CD4-positive, alpha-beta T cell (primary cell): ENCODE data around the gene PHLDA2. TPM values are rescaled to one million over a fixed set of nuclear protein-coding genes. Genes with fewer than 3 reads are reported as not detected.

Experiments
- ATAC-seq: fragments of 200-7000 bp; cut with Tn5 transposase; one replicate; pipeline ENCODE4 v1.10.0; 2022; ENCODE audit warnings: mild to moderate bottlenecking; ENCODE audit not compliant: poor library complexity
- CTCF ChIA-PET: fragments of 350-600 bp; sonication (Branson Sonifier 250); formaldehyde crosslinking; loops from one replicate; lab custom pipeline; 2021; ENCODE audit warnings: antibody characterized with exemption, inconsistent platforms; lab: Charles Lee
- POLR2A ChIA-PET: fragments of 350-600 bp; sonication (Branson Sonifier 250); formaldehyde crosslinking; loops from one replicate; lab custom pipeline; 2021; ENCODE audit warnings: antibody characterized with exemption, inconsistent platforms; lab: Charles Lee
- DNase-seq, 14 experiments: peaks; one replicate each; pipeline ENCODE4 v3.0.0-alpha.2; 2013 to 2020; ENCODE audit warnings: mixed read lengths in 2 of 14
- H3K27ac ChIP-seq, 2 donors: one replicate each; pipeline versions ENCODE4 v1.5.1 to v1.7.0; 2013; ENCODE audit warnings: low read length in 2 of 2, low read depth in 1 of 2, mild to moderate bottlenecking in 1 of 2
- H3K27me3 ChIP-seq, 2 experiments: 1 replicate in 1 of 2; 2 replicates in 1 of 2; pipeline versions ENCODE4 v1.6.1 to v1.7.0; 2013; ENCODE audit warnings: low read length in 2 of 2, control low read depth in 1 of 2, mild to moderate bottlenecking in 1 of 2, moderate library complexity in 1 of 2; ENCODE audit not compliant: insufficient read depth in 2 of 2, control insufficient read depth in 1 of 2
- H3K36me3 ChIP-seq: one replicate; pipeline ENCODE4 v1.6.1; 2013; ENCODE audit warnings: low read length, control low read depth; ENCODE audit not compliant: insufficient read depth
- H3K4me1 ChIP-seq: one replicate; pipeline ENCODE4 v1.6.1; 2013; ENCODE audit warnings: low read length, control low read depth; ENCODE audit not compliant: insufficient read depth
- H3K4me3 ChIP-seq: one replicate; pipeline ENCODE4 v1.5.1; 2013; ENCODE audit warnings: mild to moderate bottlenecking, low read length, moderate library complexity
- H3K9me3 ChIP-seq, 2 experiments: 1 replicate in 1 of 2; 2 replicates in 1 of 2; pipeline versions ENCODE4 v1.6.1 to v1.7.0; 2013; ENCODE audit warnings: low read length in 2 of 2, mild to moderate bottlenecking in 2 of 2, control low read depth in 1 of 2, moderate library complexity in 1 of 2; ENCODE audit not compliant: control insufficient read depth in 1 of 2, insufficient read depth in 1 of 2
- H3K27ac Mint-ChIP-seq: one replicate; pipeline ENCODE4 v1.8.0; 2020; ENCODE audit warnings: mixed read lengths
- H3K27me3 Mint-ChIP-seq: one replicate; pipeline ENCODE4 v1.8.0; 2021; ENCODE audit warnings: mixed read lengths
- H3K36me3 Mint-ChIP-seq: one replicate; pipeline ENCODE4 v1.8.0; 2021; ENCODE audit warnings: low read depth, mixed read lengths
- H3K4me1 Mint-ChIP-seq: one replicate; pipeline ENCODE4 v1.8.0; 2021; ENCODE audit warnings: low read depth, mixed read lengths
- H3K4me3 Mint-ChIP-seq: one replicate; pipeline ENCODE4 v1.8.0; 2020; ENCODE audit warnings: mild to moderate bottlenecking, mixed read lengths
- H3K9me3 Mint-ChIP-seq: one replicate; pipeline ENCODE4 v1.8.0; 2020; ENCODE audit warnings: mixed read lengths
- intact Hi-C, 2 experiments: fragments of 100-400 bp; cut with DNase I in 1 of 2; cut with micrococcal nuclease in 1 of 2; formaldehyde crosslinking; loops; one replicate each; pipeline versions ENCODE4 v1.15.1 to v1.9.0; 2023 to 2025; cut with DNase I, micrococcal nuclease
- total RNA-seq, 174 experiments: library from RNA in 2 of 174; stranded (reverse) in 2 of 174; gene quantifications; one replicate each; pipeline ENCODE4 v1.2.3 and lab custom pipeline; 2021 to 2026
- TF ChIP-seq, protein P1 (sequence below): fragments of 200-600 bp; IDR thresholded peaks from one replicate; pipeline ENCODE4 v1.8.0; 2022; ENCODE audit warnings: antibody characterized with exemption, mild to moderate bottlenecking

The PHLDA2 gene
- total RNA-seq, 2 experiments from 2014 or later = 1.1 to 1.3 TPM

- H3K4me1 ChIP-seq = peaks cover 48% of the 10 kb centered on the region
- Mint-ChIP-seq H3K9me3 (no peaks in the 10 kb centered on the region), H3K4me1 (peaks cover 24% of the 10 kb centered on the region), H3K36me3 (no peaks in the 10 kb centered on the region), H3K27me3 (peaks cover 30% of the 10 kb centered on the region), H3K4me3 (peak overlapping the region; percentile 85), H3K27ac (no peak overlapping the region)
- H3K9me3 ChIP-seq = peaks cover 0 to 13% of the 10 kb centered on the region in 2 experiments
- TF ChIP-seq, protein P1, sequence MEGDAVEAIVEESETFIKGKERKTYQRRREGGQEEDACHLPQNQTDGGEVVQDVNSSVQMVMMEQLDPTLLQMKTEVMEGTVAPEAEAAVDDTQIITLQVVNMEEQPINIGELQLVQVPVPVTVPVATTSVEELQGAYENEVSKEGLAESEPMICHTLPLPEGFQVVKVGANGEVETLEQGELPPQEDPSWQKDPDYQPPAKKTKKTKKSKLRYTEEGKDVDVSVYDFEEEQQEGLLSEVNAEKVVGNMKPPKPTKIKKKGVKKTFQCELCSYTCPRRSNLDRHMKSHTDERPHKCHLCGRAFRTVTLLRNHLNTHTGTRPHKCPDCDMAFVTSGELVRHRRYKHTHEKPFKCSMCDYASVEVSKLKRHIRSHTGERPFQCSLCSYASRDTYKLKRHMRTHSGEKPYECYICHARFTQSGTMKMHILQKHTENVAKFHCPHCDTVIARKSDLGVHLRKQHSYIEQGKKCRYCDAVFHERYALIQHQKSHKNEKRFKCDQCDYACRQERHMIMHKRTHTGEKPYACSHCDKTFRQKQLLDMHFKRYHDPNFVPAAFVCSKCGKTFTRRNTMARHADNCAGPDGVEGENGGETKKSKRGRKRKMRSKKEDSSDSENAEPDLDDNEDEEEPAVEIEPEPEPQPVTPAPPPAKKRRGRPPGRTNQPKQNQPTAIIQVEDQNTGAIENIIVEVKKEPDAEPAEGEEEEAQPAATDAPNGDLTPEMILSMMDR = peak; percentile 56
- DNase-seq (peak in 11 of 14 experiments; percentile 24 to 70 (median 45)), ATAC-seq (no peak)
- H3K4me3 ChIP-seq = peak overlapping the region; percentile 55
- CTCF ChIA-PET = interaction anchor here (0.5 to 2.4 kb wide), 6 partner anchors 11 to 399 kb away, joined by 3 to 17 read pairs (median 5); no protein-coding TSS in a partner anchor
- H3K27ac ChIP-seq = no peak overlapping the region
- POLR2A ChIA-PET = interaction anchor here (0.6 to 2.4 kb wide), 3 partner anchors 15 to 448 kb away, joined by 3 to 11 read pairs (median 7); partner anchors contain the start of gene ZNF195
- intact Hi-C loops = loop anchor here in 1 of 2 experiments (1.0 to 2.0 kb wide), 2 partner anchors 160 to 398 kb away; no protein-coding TSS in a partner anchor
- H3K36me3 ChIP-seq = no peaks in the 10 kb centered on the region
- H3K27me3 ChIP-seq = peaks cover 21 to 24% of the 10 kb centered on the region in 2 experiments
Measured at GRCh38 chr11:2930704-2931419, 1.6 kb upstream of the PHLDA2 start.

DNA sequence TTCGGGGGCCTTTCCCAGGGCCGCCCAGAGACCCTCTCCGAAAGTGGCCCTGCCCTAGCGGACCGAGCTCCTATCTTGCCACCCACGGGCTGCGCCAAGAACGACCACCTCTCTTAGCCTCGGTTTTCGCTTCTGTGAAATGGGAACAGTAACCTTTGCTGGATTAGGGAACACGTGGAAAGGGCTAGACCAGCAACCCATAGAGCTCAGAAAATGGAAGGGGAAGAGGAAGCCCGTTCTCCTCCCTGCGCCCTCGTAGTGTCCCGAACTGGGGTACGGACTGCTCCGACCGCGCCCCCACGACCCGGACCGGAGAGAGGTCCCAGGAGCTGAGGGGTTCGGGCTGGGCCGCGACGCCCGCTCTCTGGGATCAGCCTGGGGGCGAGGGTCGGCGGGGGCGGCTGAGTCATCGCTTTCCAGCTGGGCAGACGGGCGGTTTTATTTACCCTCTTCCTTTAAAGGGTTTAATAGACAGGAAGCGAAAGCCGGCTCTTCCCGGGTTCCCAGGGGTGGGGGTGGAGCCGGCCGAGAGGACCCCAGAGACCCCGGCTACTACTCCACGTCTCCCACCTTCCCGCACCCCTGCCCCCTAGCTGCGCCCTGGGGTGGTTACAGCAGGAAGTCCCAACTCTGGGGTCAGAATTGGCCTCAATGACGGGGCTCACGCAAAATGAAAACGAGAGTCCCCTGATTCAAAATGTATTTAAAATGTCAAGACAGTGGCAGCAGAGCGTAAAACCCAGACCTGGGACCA is 907 bp upstream of the PHLDA2 start:
- ATAC-seq = no peak
- H3K9me3 ChIP-seq = peaks cover 0 to 13% of the 10 kb centered on the region in 2 experiments
- Mint-ChIP-seq H3K4me3 (peak overlapping the region; percentile 85), H3K9me3 (no peaks in the 10 kb centered on the region), H3K27me3 (peaks cover 30% of the 10 kb centered on the region), H3K4me1 (peaks cover 24% of the 10 kb centered on the region), H3K27ac (no peak overlapping the region), H3K36me3 (no peaks in the 10 kb centered on the region)
- POLR2A ChIA-PET = interaction anchor here (1.2 to 2.4 kb wide), 3 partner anchors 15 to 84 kb away, joined by 4 to 11 read pairs (median 7); no protein-coding TSS in a partner anchor
- peak in 5 of 14 experiments; percentile 21 to 62 (median 57) for DNase-seq
- no peak overlapping the region for H3K27ac ChIP-seq
- CTCF ChIA-PET = interaction anchor here (0.5 to 2.4 kb wide), 6 partner anchors 10 to 398 kb away, joined by 3 to 17 read pairs (median 5); no protein-coding TSS in a partner anchor
- peak overlapping the region; percentile 55 for H3K4me3 ChIP-seq
- H3K4me1 ChIP-seq = peaks cover 48% of the 10 kb centered on the region
- H3K36me3 ChIP-seq = no peaks in the 10 kb centered on the region
- H3K27me3 ChIP-seq = peaks cover 21 to 24% of the 10 kb centered on the region in 2 experiments
- TF ChIP-seq, protein P1 = no peak
- intact Hi-C loops = loop anchor here in 1 of 2 experiments (1.0 to 2.0 kb wide), 2 partner anchors 161 to 397 kb away; no protein-coding TSS in a partner anchor

DNA sequence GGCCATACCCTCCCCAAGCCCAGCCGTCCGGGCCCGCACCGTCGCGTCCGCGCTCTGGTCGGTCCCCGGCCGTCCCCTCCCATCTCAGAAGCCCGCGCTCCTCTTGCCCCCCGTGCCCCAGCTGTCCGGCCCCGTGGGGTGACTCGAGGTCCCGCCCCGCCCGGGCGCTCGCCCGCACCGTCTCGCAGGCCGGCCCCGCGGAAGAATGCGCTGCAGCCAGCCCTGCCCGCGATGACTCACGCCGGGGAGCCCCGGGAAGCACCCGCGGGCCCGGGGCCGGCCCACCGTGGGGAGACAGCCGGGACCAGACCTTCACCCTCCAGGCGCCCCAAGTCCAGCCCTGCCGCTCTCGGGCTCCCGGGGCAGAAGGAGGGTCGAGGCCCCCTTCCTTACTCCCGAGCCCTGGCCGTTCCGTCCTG is 320 bp upstream of the PHLDA2 start:
- Histone ChIP-seq H3K27me3 (peaks cover 21 to 24% of the 10 kb centered on the region in 2 experiments), H3K4me1 (peaks cover 48% of the 10 kb centered on the region), H3K27ac (no peak overlapping the region), H3K4me3 (peak overlapping the region; percentile 55), H3K9me3 (peaks cover 0 to 13% of the 10 kb centered on the region in 2 experiments), H3K36me3 (no peaks in the 10 kb centered on the region)
- peak; percentile 9 for ATAC-seq
- ChIA-PET CTCF (interaction anchor here (1.1 to 2.4 kb wide), 5 partner anchors 10 to 397 kb away, joined by 3 to 17 read pairs (median 6); a partner anchor contains a TSS), POLR2A (interaction anchor here (0.6 to 2.4 kb wide), 4 partner anchors 16 to 85 kb away, joined by 3 to 11 read pairs (median 6); no protein-coding TSS in a partner anchor)
- peaks cover 24% of the 10 kb centered on the region for H3K4me1 Mint-ChIP-seq
- peak overlapping the region; percentile 85 for H3K4me3 Mint-ChIP-seq
- no peaks in the 10 kb centered on the region for H3K36me3 Mint-ChIP-seq
- no peaks in the 10 kb centered on the region for H3K9me3 Mint-ChIP-seq
- intact Hi-C loops = no loop called here
- peaks cover 30% of the 10 kb centered on the region for H3K27me3 Mint-ChIP-seq
- peak in 4 of 14 experiments; percentile 37 to 81 (median 58) for DNase-seq
- TF ChIP-seq, protein P1 = no peak
- no peak overlapping the region for H3K27ac Mint-ChIP-seq
